ENCODE data around the gene SCRN3. TPM values are rescaled to one million over a fixed set of nuclear protein-coding genes. Genes with fewer than 3 reads are reported as not detected.

Gene SCRN3
- total RNA-seq, 1 experiment from 2014 or later: 28.6 TPM

DNA sequence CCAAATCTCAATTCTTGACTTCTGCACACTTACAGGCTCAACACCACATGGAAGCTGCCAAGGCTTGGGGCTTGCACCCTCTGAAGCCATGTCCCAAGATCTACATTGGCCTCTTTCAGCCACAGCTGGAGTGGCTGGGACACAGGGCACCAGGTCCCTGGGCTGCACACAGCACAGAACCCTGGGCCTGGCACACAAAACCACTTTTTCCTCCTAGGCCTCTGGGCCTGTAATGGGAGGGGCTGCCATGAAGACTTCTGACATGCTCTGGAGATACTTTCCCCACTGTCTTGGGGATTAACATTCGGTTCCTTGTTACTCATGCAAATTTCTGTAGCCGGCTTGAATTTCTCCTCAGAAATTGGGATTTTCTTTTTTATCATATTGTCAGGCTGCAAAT, 30.9 kb upstream of the SCRN3 start:
- DNase-seq (ENCODE audit: low spot score): no peak
- Histone ChIP-seq H3K27ac (ENCODE audit: low read depth, low read length, poor library complexity, severe bottlenecking) (no peak overlapping the region), H3K4me1 (ENCODE audit: insufficient read depth, low read length, poor library complexity, severe bottlenecking) (no peaks in the 10 kb centered on the region), H3K9me3 (ENCODE audit: low read depth, low read length, poor library complexity, severe bottlenecking) (no peaks in the 10 kb centered on the region), H3K4me3 (ENCODE audit: low read depth, low read length, poor library complexity, severe bottlenecking) (no peak overlapping the region), H3K36me3 (ENCODE audit: insufficient read depth, low read length, poor library complexity, severe bottlenecking) (peaks cover 2% of the 10 kb centered on the region), H3K27me3 (replicated peaks; ENCODE audit: insufficient read depth, low read depth, low read length, poor library complexity) (no peaks in the 10 kb centered on the region)
- POLR2A ChIA-PET (ENCODE audit: low non-redundant PET): no interaction called here
- BruUV-seq (replicated peaks): no TSS peak
- intact Hi-C loops (cut with micrococcal nuclease; ENCODE audit: unreplicated experiment): no loop called here
- TF ChIP-seq EZH2 (IDR thresholded peaks at IDR 0.05; ENCODE audit: borderline replicate concordance, low read depth, low read length, poor library complexity, severe bottlenecking): no peak
- TF ChIP-seq, protein P1, sequence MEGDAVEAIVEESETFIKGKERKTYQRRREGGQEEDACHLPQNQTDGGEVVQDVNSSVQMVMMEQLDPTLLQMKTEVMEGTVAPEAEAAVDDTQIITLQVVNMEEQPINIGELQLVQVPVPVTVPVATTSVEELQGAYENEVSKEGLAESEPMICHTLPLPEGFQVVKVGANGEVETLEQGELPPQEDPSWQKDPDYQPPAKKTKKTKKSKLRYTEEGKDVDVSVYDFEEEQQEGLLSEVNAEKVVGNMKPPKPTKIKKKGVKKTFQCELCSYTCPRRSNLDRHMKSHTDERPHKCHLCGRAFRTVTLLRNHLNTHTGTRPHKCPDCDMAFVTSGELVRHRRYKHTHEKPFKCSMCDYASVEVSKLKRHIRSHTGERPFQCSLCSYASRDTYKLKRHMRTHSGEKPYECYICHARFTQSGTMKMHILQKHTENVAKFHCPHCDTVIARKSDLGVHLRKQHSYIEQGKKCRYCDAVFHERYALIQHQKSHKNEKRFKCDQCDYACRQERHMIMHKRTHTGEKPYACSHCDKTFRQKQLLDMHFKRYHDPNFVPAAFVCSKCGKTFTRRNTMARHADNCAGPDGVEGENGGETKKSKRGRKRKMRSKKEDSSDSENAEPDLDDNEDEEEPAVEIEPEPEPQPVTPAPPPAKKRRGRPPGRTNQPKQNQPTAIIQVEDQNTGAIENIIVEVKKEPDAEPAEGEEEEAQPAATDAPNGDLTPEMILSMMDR (conservative IDR thresholded peaks at IDR 0.05; ENCODE audit: low read depth, low read length): no peak
- CTCF ChIA-PET: no interaction called here

DNA sequence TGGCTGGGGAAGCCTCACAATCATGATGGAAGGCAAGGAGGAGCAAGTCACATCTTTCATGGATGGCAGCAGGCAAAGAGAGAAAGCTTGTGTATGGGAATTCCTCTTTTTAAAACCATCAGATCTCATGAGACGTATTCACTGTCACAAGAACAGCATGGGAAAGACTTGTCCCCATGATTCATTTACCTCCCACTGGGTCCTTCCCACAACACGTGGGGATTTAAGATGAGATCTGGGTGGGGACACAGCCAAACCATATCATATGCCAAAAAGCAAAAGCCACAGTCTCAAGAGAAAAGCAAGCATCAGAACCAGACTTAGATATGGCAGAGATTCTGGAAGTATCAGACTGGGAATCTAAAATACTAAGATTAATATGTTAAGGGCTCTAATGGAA, 30.0 kb upstream of the SCRN3 start:
- no peaks in the 10 kb centered on the region for H3K9me3 ChIP-seq (ENCODE audit: low read depth, low read length, poor library complexity, severe bottlenecking)
- intact Hi-C loops (cut with micrococcal nuclease; ENCODE audit: unreplicated experiment): no loop called here

DNA sequence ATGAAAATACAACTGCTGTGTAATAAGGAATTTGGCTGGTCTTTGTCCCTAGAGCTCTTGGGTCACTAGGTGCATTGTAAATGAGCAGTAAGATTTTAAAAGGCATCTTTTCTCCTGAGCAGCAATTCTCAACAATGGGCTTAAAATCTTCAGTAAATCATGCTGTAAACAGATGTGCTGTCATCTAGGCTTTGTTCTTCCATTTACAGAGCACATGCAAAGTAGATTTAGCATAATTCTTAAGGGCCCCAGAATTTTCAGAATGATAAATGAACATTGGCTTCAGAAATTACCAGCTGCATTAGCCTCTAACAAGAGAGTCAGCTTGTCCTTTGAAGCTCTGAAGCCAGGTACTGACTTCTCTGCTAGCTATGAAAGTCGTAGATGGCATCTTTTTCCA, 26.8 kb upstream of the SCRN3 start:
- no peaks in the 10 kb centered on the region for H3K4me1 ChIP-seq (ENCODE audit: insufficient read depth, low read length, poor library complexity, severe bottlenecking)
- POLR2A ChIA-PET (ENCODE audit: low non-redundant PET): no interaction called here
- peaks cover 4% of the 10 kb centered on the region for H3K36me3 ChIP-seq (ENCODE audit: insufficient read depth, low read length, poor library complexity, severe bottlenecking)
- no peaks in the 10 kb centered on the region for H3K27me3 ChIP-seq (replicated peaks; ENCODE audit: insufficient read depth, low read depth, low read length, poor library complexity)
- no peak for DNase-seq (ENCODE audit: low spot score)
- no peak overlapping the region for H3K27ac ChIP-seq (ENCODE audit: low read depth, low read length, poor library complexity, severe bottlenecking)
- H3K4me3 ChIP-seq (ENCODE audit: low read depth, low read length, poor library complexity, severe bottlenecking): no peak overlapping the region
- no peak for TF ChIP-seq EZH2 (IDR thresholded peaks at IDR 0.05; ENCODE audit: borderline replicate concordance, low read depth, low read length, poor library complexity, severe bottlenecking)
- TF ChIP-seq, protein P1 (conservative IDR thresholded peaks at IDR 0.05; ENCODE audit: low read depth, low read length): no peak
- no peaks in the 10 kb centered on the region for H3K9me3 ChIP-seq (ENCODE audit: low read depth, low read length, poor library complexity, severe bottlenecking)
- intact Hi-C loops (cut with micrococcal nuclease; ENCODE audit: unreplicated experiment): no loop called here
- BruUV-seq (replicated peaks): no TSS peak
- CTCF ChIA-PET: no interaction called here

More for the DNA sequence above, 30.0 kb upstream of the SCRN3 start:
- Histone ChIP-seq H3K27me3 (replicated peaks; ENCODE audit: insufficient read depth, low read depth, low read length, poor library complexity) (no peaks in the 10 kb centered on the region), H3K4me1 (ENCODE audit: insufficient read depth, low read length, poor library complexity, severe bottlenecking) (no peaks in the 10 kb centered on the region), H3K27ac (ENCODE audit: low read depth, low read length, poor library complexity, severe bottlenecking) (no peak overlapping the region), H3K4me3 (ENCODE audit: low read depth, low read length, poor library complexity, severe bottlenecking) (no peak overlapping the region), H3K36me3 (ENCODE audit: insufficient read depth, low read length, poor library complexity, severe bottlenecking) (peaks cover 4% of the 10 kb centered on the region)
- no TSS peak for BruUV-seq (replicated peaks)
- ChIA-PET POLR2A (ENCODE audit: low non-redundant PET) (no interaction called here), CTCF (no interaction called here)
- peak; percentile 41 for DNase-seq (ENCODE audit: low spot score)
- TF ChIP-seq EZH2 (IDR thresholded peaks at IDR 0.05; ENCODE audit: borderline replicate concordance, low read depth, low read length, poor library complexity, severe bottlenecking): no peak
- TF ChIP-seq, protein P1 (conservative IDR thresholded peaks at IDR 0.05; ENCODE audit: low read depth, low read length): no peak

Data from A673 (cell line).